ENCODE measurements around the gene NES.

The NES gene

DNA sequence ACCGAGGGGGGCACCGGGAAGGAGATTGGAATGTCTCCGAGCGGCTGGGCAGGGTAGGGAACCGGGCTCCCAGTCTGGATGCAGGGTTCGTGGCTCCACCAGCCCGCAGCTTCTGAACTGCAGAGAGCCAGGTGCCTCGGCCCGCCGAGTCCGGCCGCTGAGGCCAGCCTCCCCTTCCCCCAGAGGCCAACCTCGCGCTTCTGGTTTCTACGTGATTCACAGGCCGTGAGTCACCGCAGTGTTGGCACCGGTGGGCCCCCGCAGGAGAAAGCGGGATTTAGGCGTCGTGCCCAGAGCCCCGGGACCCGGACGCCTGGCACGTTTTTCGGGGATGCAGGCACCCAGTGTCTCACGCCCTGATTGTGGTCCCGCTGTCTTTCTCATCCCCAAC lies 27.7 kb upstream of the NES start (continued):
- TF ChIP-seq, protein P1, sequence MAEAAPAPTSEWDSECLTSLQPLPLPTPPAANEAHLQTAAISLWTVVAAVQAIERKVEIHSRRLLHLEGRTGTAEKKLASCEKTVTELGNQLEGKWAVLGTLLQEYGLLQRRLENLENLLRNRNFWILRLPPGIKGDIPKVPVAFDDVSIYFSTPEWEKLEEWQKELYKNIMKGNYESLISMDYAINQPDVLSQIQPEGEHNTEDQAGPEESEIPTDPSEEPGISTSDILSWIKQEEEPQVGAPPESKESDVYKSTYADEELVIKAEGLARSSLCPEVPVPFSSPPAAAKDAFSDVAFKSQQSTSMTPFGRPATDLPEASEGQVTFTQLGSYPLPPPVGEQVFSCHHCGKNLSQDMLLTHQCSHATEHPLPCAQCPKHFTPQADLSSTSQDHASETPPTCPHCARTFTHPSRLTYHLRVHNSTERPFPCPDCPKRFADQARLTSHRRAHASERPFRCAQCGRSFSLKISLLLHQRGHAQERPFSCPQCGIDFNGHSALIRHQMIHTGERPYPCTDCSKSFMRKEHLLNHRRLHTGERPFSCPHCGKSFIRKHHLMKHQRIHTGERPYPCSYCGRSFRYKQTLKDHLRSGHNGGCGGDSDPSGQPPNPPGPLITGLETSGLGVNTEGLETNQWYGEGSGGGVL (tag by site-specific recombination; IDR thresholded peaks at IDR 0.05) = peak; percentile 34
- TF ChIP-seq ZBTB20 (tag by site-specific recombination; IDR thresholded peaks at IDR 0.05) = peak; percentile 89
- TF ChIP-seq ZBTB7A (tag by site-specific recombination; IDR thresholded peaks at IDR 0.05; ENCODE audit: low read depth) = peak; percentile 71
- TF ChIP-seq IKZF3 (tag by site-specific recombination; IDR thresholded peaks at IDR 0.05) = peak; percentile 63; the same call in 1 of the 2 replicates
- 0 out of 2 replicates have a peak, but pooled peaks have one; percentile 31 for TF ChIP-seq ZNF660 (tag by site-specific recombination; IDR thresholded peaks at IDR 0.05)
- TF ChIP-seq, protein P2, sequence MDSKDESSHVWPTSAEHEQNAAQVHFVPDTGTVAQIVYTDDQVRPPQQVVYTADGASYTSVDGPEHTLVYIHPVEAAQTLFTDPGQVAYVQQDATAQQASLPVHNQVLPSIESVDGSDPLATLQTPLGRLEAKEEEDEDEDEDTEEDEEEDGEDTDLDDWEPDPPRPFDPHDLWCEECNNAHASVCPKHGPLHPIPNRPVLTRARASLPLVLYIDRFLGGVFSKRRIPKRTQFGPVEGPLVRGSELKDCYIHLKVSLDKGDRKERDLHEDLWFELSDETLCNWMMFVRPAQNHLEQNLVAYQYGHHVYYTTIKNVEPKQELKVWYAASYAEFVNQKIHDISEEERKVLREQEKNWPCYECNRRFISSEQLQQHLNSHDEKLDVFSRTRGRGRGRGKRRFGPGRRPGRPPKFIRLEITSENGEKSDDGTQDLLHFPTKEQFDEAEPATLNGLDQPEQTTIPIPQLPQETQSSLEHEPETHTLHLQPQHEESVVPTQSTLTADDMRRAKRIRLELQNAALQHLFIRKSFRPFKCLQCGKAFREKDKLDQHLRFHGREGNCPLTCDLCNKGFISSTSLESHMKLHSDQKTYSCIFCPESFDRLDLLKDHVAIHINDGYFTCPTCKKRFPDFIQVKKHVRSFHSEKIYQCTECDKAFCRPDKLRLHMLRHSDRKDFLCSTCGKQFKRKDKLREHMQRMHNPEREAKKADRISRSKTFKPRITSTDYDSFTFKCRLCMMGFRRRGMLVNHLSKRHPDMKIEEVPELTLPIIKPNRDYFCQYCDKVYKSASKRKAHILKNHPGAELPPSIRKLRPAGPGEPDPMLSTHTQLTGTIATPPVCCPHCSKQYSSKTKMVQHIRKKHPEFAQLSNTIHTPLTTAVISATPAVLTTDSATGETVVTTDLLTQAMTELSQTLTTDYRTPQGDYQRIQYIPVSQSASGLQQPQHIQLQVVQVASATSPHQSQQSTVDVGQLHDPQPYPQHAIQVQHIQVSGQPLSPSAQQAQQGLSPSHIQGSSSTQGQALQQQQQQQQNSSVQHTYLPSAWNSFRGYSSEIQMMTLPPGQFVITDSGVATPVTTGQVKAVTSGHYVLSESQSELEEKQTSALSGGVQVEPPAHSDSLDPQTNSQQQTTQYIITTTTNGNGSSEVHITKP (tag by site-specific recombination; IDR thresholded peaks at IDR 0.05) = peak; percentile 51
- no peak for TF ChIP-seq ZNF560 (tag by site-specific recombination; IDR thresholded peaks at IDR 0.05; ENCODE audit: borderline replicate concordance)
- no peak for TF ChIP-seq ZNF416 (tag by site-specific recombination; IDR thresholded peaks at IDR 0.05)
- TF ChIP-seq ZNF2 (tag by site-specific recombination; IDR thresholded peaks at IDR 0.05) = 0 out of 2 replicates have a peak, but pooled peaks have one; percentile 48
- peak; percentile 77 for TF ChIP-seq ZFP37 (tag by site-specific recombination; IDR thresholded peaks at IDR 0.05)
- TF ChIP-seq GLI4 (tag by site-specific recombination; IDR thresholded peaks at IDR 0.05) = no peak
- peak; percentile 47; the same call in 1 of the 2 replicates for TF ChIP-seq SP7 (tag by site-specific recombination; IDR thresholded peaks at IDR 0.05)
- TF ChIP-seq ZNF266 (tag by site-specific recombination; IDR thresholded peaks at IDR 0.05; ENCODE audit: low read depth) = no peak
- TF ChIP-seq, protein P3, sequence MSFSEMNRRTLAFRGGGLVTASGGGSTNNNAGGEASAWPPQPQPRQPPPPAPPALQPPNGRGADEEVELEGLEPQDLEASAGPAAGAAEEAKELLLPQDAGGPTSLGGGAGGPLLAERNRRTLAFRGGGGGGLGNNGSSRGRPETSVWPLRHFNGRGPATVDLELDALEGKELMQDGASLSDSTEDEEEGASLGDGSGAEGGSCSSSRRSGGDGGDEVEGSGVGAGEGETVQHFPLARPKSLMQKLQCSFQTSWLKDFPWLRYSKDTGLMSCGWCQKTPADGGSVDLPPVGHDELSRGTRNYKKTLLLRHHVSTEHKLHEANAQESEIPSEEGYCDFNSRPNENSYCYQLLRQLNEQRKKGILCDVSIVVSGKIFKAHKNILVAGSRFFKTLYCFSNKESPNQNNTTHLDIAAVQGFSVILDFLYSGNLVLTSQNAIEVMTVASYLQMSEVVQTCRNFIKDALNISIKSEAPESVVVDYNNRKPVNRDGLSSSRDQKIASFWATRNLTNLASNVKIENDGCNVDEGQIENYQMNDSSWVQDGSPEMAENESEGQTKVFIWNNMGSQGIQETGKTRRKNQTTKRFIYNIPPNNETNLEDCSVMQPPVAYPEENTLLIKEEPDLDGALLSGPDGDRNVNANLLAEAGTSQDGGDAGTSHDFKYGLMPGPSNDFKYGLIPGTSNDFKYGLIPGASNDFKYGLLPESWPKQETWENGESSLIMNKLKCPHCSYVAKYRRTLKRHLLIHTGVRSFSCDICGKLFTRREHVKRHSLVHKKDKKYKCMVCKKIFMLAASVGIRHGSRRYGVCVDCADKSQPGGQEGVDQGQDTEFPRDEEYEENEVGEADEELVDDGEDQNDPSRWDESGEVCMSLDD (tag by site-specific recombination; IDR thresholded peaks at IDR 0.05) = peak; percentile 43; the same call in 1 of the 2 replicates
- no peak for TF ChIP-seq ZNF501 (tag by site-specific recombination; IDR thresholded peaks at IDR 0.05)
- TF ChIP-seq ZNF473 (tag by site-specific recombination; IDR thresholded peaks at IDR 0.05) = no peak
- no peak for TF ChIP-seq ZNF785 (tag by site-specific recombination; IDR thresholded peaks at IDR 0.05)
- TF ChIP-seq, protein P4, sequence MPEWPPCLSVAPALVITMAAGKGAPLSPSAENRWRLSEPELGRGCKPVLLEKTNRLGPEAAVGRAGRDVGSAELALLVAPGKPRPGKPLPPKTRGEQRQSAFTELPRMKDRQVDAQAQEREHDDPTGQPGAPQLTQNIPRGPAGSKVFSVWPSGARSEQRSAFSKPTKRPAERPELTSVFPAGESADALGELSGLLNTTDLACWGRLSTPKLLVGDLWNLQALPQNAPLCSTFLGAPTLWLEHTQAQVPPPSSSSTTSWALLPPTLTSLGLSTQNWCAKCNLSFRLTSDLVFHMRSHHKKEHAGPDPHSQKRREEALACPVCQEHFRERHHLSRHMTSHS (tag by site-specific recombination; IDR thresholded peaks at IDR 0.05) = no peak
- peak; percentile 56; the same call in 1 of the 2 replicates for TF ChIP-seq ZNF394 (tag by site-specific recombination; IDR thresholded peaks at IDR 0.05; ENCODE audit: borderline replicate concordance)
- no peak for TF ChIP-seq ZNF530 (tag by site-specific recombination; IDR thresholded peaks at IDR 0.05; ENCODE audit: low read depth)
- TF ChIP-seq ZNF391 (tag by site-specific recombination; IDR thresholded peaks at IDR 0.05; ENCODE audit: borderline replicate concordance, low read depth) = 0 out of 2 replicates have a peak, but pooled peaks have one; percentile 31
- no peak for TF ChIP-seq ZNF555 (tag by site-specific recombination; conservative IDR thresholded peaks at IDR 0.05)
- peak; percentile 51 for TF ChIP-seq GLIS2 (tag by site-specific recombination; IDR thresholded peaks at IDR 0.05)
- TF ChIP-seq, protein P5, sequence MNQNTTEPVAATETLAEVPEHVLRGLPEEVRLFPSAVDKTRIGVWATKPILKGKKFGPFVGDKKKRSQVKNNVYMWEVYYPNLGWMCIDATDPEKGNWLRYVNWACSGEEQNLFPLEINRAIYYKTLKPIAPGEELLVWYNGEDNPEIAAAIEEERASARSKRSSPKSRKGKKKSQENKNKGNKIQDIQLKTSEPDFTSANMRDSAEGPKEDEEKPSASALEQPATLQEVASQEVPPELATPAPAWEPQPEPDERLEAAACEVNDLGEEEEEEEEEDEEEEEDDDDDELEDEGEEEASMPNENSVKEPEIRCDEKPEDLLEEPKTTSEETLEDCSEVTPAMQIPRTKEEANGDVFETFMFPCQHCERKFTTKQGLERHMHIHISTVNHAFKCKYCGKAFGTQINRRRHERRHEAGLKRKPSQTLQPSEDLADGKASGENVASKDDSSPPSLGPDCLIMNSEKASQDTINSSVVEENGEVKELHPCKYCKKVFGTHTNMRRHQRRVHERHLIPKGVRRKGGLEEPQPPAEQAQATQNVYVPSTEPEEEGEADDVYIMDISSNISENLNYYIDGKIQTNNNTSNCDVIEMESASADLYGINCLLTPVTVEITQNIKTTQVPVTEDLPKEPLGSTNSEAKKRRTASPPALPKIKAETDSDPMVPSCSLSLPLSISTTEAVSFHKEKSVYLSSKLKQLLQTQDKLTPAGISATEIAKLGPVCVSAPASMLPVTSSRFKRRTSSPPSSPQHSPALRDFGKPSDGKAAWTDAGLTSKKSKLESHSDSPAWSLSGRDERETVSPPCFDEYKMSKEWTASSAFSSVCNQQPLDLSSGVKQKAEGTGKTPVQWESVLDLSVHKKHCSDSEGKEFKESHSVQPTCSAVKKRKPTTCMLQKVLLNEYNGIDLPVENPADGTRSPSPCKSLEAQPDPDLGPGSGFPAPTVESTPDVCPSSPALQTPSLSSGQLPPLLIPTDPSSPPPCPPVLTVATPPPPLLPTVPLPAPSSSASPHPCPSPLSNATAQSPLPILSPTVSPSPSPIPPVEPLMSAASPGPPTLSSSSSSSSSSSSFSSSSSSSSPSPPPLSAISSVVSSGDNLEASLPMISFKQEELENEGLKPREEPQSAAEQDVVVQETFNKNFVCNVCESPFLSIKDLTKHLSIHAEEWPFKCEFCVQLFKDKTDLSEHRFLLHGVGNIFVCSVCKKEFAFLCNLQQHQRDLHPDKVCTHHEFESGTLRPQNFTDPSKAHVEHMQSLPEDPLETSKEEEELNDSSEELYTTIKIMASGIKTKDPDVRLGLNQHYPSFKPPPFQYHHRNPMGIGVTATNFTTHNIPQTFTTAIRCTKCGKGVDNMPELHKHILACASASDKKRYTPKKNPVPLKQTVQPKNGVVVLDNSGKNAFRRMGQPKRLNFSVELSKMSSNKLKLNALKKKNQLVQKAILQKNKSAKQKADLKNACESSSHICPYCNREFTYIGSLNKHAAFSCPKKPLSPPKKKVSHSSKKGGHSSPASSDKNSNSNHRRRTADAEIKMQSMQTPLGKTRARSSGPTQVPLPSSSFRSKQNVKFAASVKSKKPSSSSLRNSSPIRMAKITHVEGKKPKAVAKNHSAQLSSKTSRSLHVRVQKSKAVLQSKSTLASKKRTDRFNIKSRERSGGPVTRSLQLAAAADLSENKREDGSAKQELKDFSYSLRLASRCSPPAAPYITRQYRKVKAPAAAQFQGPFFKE (tag by site-specific recombination; IDR thresholded peaks at IDR 0.05; ENCODE audit: borderline replicate concordance) = no peak
- TF ChIP-seq KLF8 (tag by site-specific recombination; IDR thresholded peaks at IDR 0.05) = no peak

All from HEK293 (cell line).